ENCODE data around the gene FXYD5.

FXYD5 gene

DNA sequence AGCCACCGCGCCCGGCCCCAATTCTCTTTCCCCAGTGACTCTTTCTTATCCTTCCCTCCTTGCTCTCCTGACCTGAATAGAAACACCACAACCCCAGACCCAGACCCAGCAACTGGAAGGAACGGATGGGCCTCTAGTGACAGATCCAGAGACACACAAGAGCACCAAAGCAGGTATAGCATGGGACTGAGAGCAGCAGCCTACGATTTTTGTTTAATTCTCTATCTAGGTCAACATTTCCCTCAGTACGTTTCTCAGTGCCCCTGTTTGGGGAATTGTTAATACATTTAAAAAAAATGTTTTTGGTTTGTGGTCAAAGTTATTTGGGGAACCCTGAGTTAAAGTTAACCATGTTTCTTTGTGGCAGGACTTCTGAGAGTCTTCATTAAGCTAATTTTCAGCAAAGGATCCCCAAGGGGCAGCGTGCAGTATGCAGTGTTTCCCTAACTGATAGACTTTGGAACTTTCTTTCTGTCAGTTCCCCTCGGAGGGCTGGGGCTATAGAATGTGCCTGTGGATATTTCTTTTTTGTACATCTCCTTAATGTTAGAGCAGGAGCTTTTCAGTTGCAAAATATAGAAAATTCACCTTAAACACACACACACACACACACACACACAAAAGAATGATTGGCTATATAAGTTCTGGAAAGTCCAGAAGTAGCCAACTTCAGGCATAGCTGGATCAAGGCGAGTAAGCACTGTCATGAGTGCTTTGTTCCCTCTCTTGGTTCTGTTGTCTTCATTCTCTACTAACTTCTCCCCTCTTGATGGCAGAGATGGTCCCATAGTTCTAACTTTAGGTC is 6.3 kb downstream of the FXYD5 start:
- no peak for DNase-seq

- DNase-seq, result no peak
Measured at GRCh38 chr19:35161434-35161743, 6.9 kb downstream of the FXYD5 start.

- no peak for DNase-seq
Measured at GRCh38 chr19:35162471-35163326, 8.2 kb downstream of the FXYD5 start.

DNA sequence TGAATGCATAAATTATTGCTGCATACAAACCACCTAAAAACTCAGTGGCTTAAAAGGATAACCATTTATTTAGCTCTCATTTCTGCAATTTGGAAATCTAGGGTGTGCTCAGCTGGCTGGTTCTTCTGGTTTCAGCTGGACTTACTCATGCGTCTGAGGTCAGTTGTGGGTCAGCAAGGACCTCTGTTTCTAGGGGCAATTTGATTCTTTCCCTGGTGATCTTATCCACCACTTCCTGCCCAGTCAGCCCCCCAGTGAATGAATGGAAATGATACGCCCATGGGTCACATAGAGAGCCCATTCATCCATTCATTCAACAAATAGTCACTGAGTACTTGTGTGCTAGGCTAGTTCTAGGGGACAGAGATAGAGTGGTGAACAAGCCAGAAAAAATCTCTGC is 9.9 kb downstream of the FXYD5 start:
- no peak for DNase-seq

- no peak for DNase-seq
Measured at GRCh38 chr19:35165200-35166058, 10.9 kb downstream of the FXYD5 start.

- no peak for DNase-seq
Measured at GRCh38 chr19:35166100-35167063, 11.8 kb downstream of the FXYD5 start.

- peak; percentile 24 for DNase-seq
Measured at GRCh38 chr19:35167251-35168119, 12.9 kb downstream of the FXYD5 start.

DNA sequence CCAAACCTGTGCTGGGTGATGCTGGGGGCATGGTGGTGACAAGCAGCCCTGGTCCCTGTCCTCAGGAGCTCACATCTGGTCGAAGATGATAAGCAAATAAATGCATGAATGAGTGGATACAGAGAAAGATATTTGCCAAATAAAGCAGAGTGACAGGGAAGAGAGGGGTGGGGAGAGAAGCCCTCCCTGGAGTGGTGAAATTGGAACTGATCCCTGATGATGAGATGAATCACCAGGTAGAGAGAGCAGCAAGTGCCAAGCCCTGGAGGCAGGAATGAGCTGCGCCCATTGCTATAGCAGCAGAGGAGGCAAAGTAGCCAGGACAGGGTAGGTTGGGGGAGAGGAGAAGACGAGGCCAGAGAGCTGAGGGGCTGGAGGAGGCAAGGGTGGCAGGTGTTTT is 13.7 kb downstream of the FXYD5 start:
- DNase-seq, result no peak

- DNase-seq, result no peak
Measured at GRCh38 chr19:35169221-35169995, 14.9 kb downstream of the FXYD5 start.

GRCh38 chr19:35170359-35171061 is 16.0 kb downstream of the FXYD5 start:
- DNase-seq, result no peak

- DNase-seq, result peak; percentile 30
Measured at GRCh38 chr19:35171730-35172129, 17.2 kb downstream of the FXYD5 start.

DNA sequence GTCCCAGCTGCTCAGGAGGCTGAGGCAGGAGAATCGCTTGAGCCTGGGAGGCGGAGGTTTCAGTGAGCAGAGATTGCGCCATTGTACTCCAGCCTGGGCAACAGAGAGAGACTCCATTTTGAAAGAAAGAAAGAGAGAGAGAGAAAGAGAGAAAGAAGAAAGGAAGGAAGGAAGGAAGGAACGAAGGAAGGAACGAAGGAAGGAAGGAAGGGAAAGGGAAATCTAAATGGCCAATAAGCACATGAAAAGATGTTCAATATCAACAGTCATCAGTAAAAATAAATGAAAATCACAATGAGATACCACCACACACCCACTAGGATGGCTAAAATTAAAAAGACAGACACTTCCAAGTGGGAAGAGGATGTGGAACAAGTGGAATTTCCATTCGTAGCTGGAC is 19.7 kb downstream of the FXYD5 start:
- DNase-seq, result no peak

GRCh38 chr19:35176181-35176570 is 21.6 kb downstream of the FXYD5 start:
- DNase-seq, result no peak

DNA sequence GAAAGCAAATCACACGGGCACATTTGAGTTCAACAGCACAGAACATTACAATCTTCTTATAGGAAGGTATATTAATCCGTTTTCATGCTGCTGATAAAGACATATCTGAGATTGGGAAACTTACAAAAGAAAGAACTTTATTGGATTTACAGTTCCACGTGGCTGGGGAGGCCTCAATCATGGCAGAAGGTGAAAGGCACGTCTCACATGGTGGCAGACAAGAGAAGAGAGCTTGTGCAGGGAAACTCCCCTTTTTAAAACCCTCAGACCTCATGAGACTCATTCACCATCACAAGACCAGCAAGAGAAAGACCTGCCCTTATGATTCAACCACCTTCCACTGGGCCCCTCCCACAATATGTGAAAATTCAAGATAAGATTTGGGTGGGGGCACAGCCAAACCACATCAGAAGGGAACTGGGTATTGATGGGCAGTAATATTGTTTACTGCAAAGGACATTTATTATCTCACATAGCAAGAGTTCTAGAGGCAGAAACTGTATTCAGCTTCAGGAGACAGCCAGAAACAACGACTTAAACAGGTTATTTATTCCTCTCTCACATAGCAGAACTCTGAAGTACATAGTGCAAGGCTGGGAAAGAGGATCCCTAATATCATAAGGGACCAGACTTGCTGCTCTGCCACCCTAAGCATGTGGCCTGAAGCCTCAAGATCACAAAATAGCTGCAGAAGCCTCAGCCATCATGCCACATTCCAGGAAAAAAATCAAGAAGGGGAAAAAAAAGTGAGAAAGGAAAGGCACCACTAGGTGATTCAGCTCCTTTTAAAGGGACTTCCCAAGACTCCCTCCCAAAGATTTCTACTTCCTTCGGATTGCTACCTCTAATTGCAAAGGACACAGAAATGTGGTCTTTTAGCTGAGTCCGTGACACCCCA is 23.1 kb downstream of the FXYD5 start:
- no peak for DNase-seq

DNA sequence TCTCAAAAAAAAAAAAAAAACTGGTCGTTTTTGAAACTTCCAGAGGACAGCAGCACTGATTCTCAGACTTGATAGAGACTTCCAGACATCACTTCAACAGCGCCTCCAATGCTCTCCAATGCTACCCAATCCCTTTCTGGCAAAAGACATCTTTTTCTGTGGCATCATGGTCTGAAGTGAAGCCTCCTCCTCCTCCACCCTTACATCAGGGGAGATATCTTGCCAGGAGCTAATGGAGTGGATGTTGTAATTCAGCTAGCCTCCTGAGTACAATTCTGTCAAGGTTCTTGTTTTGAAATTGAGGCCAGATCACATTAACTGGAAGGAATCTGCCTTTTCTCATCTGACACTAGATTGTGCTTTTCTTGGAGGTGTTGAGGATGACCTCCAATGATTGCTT is 24.2 kb downstream of the FXYD5 start:
- DNase-seq, result no peak

- no peak for DNase-seq
Measured at GRCh38 chr19:35179830-35180229, 25.3 kb downstream of the FXYD5 start.

DNA sequence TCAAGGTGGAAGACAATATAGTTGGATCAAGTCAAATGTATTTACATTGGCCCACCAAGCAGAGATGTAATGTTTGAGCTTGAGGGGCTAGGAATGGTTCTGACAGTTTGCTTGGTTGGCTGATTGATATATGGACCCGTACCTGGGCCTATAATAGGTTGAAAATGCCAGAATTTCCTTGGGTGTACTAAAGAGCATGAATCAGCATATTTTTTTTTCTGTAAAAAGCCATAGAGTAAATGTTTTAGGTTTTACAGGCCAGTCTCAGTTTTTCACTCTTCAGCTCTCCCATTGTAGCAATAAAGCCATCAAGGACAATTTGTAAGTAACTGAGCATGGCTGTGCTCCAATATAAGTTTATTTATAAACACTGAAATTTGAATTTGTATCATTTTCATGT is 26.9 kb downstream of the FXYD5 start:
- DNase-seq, result no peak

- DNase-seq, result no peak
Measured at GRCh38 chr19:35184267-35184666, 29.7 kb downstream of the FXYD5 start.

GRCh38 chr19:35184884-35185283 is 30.3 kb downstream of the FXYD5 start:
- no peak for DNase-seq
